Activated T-helper 9 cell treated with anti-CD3 and anti-CD28 coated beads, Interleukin-2, amount 50 U/mL, for 16 hours (primary cell): ENCODE data around the gene FRG1.
"Not testable (repeated sequence)": the region's sequence is repeated elsewhere in the genome, so short reads cannot be mapped to it uniquely, and the experiment has no call there.

Experiments used
- DNase-seq: peaks from one replicate; pipeline ENCODE4 v3.0.0-alpha.2; 2020; ENCODE audit warnings: low read depth

FRG1 gene

GRCh38 chr4:189940178-189941004, at the start of gene FRG1:
Gene FRG1 (plus strand): TSS chr4:189940872. CDS start chr4:189941010, 138 bp downstream.
- peak; percentile 94 for DNase-seq

- no peak for DNase-seq
Observed at GRCh38 chr4:189897667-189898066, 43.0 kb upstream of the FRG1 start.

GRCh38 chr4:189899481-189900015, 41.1 kb upstream of the FRG1 start:
- not testable (repeated sequence) for DNase-seq

GRCh38 chr4:189904420-189905027, 36.1 kb upstream of the FRG1 start:
- DNase-seq, result not testable (repeated sequence)

- no peak for DNase-seq
Observed at GRCh38 chr4:189912170-189912569, 28.5 kb upstream of the FRG1 start.

GRCh38 chr4:189917161-189917891, 23.3 kb upstream of the FRG1 start:
- no peak for DNase-seq

GRCh38 chr4:189921058-189921457, 19.6 kb upstream of the FRG1 start:
- DNase-seq, result no peak

GRCh38 chr4:189926742-189927141, 13.9 kb upstream of the FRG1 start:
- not testable (repeated sequence) for DNase-seq

- no peak for DNase-seq
Observed at GRCh38 chr4:189941005-189941450, 356 bp downstream of the FRG1 start.

- DNase-seq, result not testable (repeated sequence)
Observed at GRCh38 chr4:189942412-189942811, 1.7 kb downstream of the FRG1 start.

- DNase-seq, result not testable (repeated sequence)
Observed at GRCh38 chr4:189944077-189944476, 3.4 kb downstream of the FRG1 start.

- DNase-seq, result not testable (repeated sequence)
Observed at GRCh38 chr4:189946906-189947305, 6.2 kb downstream of the FRG1 start.

GRCh38 chr4:189948486-189948885, 7.8 kb downstream of the FRG1 start:
- DNase-seq, result not testable (repeated sequence)

- DNase-seq, result not testable (repeated sequence)
Observed at GRCh38 chr4:189969291-189969690, 28.6 kb downstream of the FRG1 start.

- no peak for DNase-seq
Observed at GRCh38 chr4:189973646-189974045, 33.0 kb downstream of the FRG1 start.

- DNase-seq, result no peak
Observed at GRCh38 chr4:189974056-189974455, 33.4 kb downstream of the FRG1 start.

- no peak for DNase-seq
Observed at GRCh38 chr4:189979196-189980047, 38.8 kb downstream of the FRG1 start.

- not testable (repeated sequence) for DNase-seq
Observed at GRCh38 chr4:189980292-189980691, 39.6 kb downstream of the FRG1 start.

GRCh38 chr4:189981970-189982369, 41.3 kb downstream of the FRG1 start:
- no peak for DNase-seq

GRCh38 chr4:189983916-189984526, 43.3 kb downstream of the FRG1 start:
- not testable (repeated sequence) for DNase-seq

- DNase-seq, result not testable (repeated sequence)
Observed at GRCh38 chr4:189984661-189985060, 44.0 kb downstream of the FRG1 start.
